Activated B cell treated with CpG ODN at 0.5 μM for 24 hours (primary cell): ENCODE data around the gene UPF2. TPM values are rescaled to one million over a fixed set of nuclear protein-coding genes. Genes with fewer than 3 reads are reported as not detected.
"Not testable (repeated sequence)": the region's sequence is repeated elsewhere in the genome, so short reads cannot be mapped to it uniquely, and the experiment has no call there.

Source experiments
- ATAC-seq: fragments of 200-7000 bp; cut with Tn5 transposase; one replicate; pipeline ENCODE4 v1.10.0; 2021; ENCODE audit warnings: low read depth, mild to moderate bottlenecking, moderate library complexity
- CTCF ChIA-PET: fragments of 350-600 bp; sonication (Branson Sonifier 250); formaldehyde crosslinking; loops from one replicate; lab custom pipeline; 2021; ENCODE audit warnings: antibody characterized with exemption; lab: Charles Lee
- POLR2A ChIA-PET: fragments of 350-600 bp; sonication (Branson Sonifier 250); formaldehyde crosslinking; loops from one replicate; lab custom pipeline; 2021; ENCODE audit warnings: antibody characterized with exemption; lab: Charles Lee
- DNase-seq: peaks from one replicate; pipeline ENCODE4 v3.0.0; 2022
- H3K27ac Mint-ChIP-seq: one replicate; pipeline ENCODE4 v1.8.0; 2020; ENCODE audit warnings: mixed read lengths
- H3K27me3 Mint-ChIP-seq: one replicate; pipeline ENCODE4 v1.8.0; 2021; ENCODE audit warnings: mixed read lengths
- H3K36me3 Mint-ChIP-seq: one replicate; pipeline ENCODE4 v1.8.0; 2021; ENCODE audit warnings: low read depth, mixed read lengths
- H3K4me1 Mint-ChIP-seq: one replicate; pipeline ENCODE4 v1.8.0; 2021; ENCODE audit warnings: mixed read lengths
- H3K4me3 Mint-ChIP-seq: one replicate; pipeline ENCODE4 v1.8.0; 2020; ENCODE audit warnings: mild to moderate bottlenecking, mixed read lengths
- H3K9me3 Mint-ChIP-seq: one replicate; pipeline ENCODE4 v1.8.0; 2020; ENCODE audit warnings: mixed read lengths
- CTCF ChIP-seq: fragments of 200-600 bp; IDR thresholded peaks from one replicate; pipeline ENCODE4 v1.8.0; 2022; ENCODE audit warnings: antibody characterized with exemption, mild to moderate bottlenecking
- intact Hi-C: fragments of 100-400 bp; cut with micrococcal nuclease; formaldehyde crosslinking; loops from one replicate; pipeline ENCODE4 v1.15.1; 2024
- total RNA-seq: library from RNA; stranded (reverse); gene quantifications from 2 replicates; pipeline ENCODE4 v1.2.3, GENCODE V29; 2022

Gene UPF2
- total RNA-seq, 1 donor from 2014 or later: 58.0 TPM

GRCh38 chr10:11893749-11894278, 148.8 kb downstream of the UPF2 start:
- H3K9me3 Mint-ChIP-seq: no peaks in the 10 kb centered on the region
- H3K27ac Mint-ChIP-seq: no peak overlapping the region
- no peak overlapping the region for H3K4me3 Mint-ChIP-seq
- TF ChIP-seq CTCF: no peak
- H3K27me3 Mint-ChIP-seq: no peaks in the 10 kb centered on the region
- H3K36me3 Mint-ChIP-seq: no peaks in the 10 kb centered on the region
- ChIA-PET CTCF (no interaction called here), POLR2A (no interaction called here)
- no peaks in the 10 kb centered on the region for H3K4me1 Mint-ChIP-seq
- intact Hi-C loops: no loop called here
- DNase-seq (no peak), ATAC-seq (no peak)

GRCh38 chr10:11891776-11892486, 150.7 kb downstream of the UPF2 start:
- Mint-ChIP-seq H3K9me3 (no peaks in the 10 kb centered on the region), H3K4me1 (peaks cover 3% of the 10 kb centered on the region), H3K4me3 (no peak overlapping the region), H3K36me3 (no peaks in the 10 kb centered on the region), H3K27me3 (no peaks in the 10 kb centered on the region), H3K27ac (no peak overlapping the region)
- TF ChIP-seq CTCF: no peak
- ATAC-seq (no peak), DNase-seq (no peak)
- CTCF ChIA-PET: no interaction called here
- intact Hi-C loops: no loop called here
- POLR2A ChIA-PET: no interaction called here

- CTCF ChIA-PET, H3K36me3 Mint-ChIP-seq, H3K9me3 Mint-ChIP-seq, POLR2A ChIA-PET, H3K4me3 Mint-ChIP-seq, H3K27me3 Mint-ChIP-seq, intact Hi-C loops, H3K27ac Mint-ChIP-seq, DNase-seq, ATAC-seq: not testable (repeated sequence)
- H3K4me1 Mint-ChIP-seq: peaks cover 12% of the 10 kb centered on the region
Observed at GRCh38 chr10:11889263-11889662, 153.3 kb downstream of the UPF2 start.

- POLR2A ChIA-PET: no interaction called here
- ATAC-seq (no peak), DNase-seq (no peak)
- intact Hi-C loops: no loop called here
- no peaks in the 10 kb centered on the region for H3K36me3 Mint-ChIP-seq
- TF ChIP-seq CTCF: no peak
- H3K27ac Mint-ChIP-seq: no peak overlapping the region
- H3K27me3 Mint-ChIP-seq: no peaks in the 10 kb centered on the region
- H3K4me1 Mint-ChIP-seq: peaks cover 12% of the 10 kb centered on the region
- no peak overlapping the region for H3K4me3 Mint-ChIP-seq
- H3K9me3 Mint-ChIP-seq: no peaks in the 10 kb centered on the region
- CTCF ChIA-PET: no interaction called here
Observed at GRCh38 chr10:11887381-11888227, 155.0 kb downstream of the UPF2 start.

- POLR2A ChIA-PET: no interaction called here
- peak; percentile 78 for ATAC-seq
Observed at GRCh38 chr10:11886851-11887250, 155.8 kb downstream of the UPF2 start.

More at GRCh38 chr10:11886851-11887250, 155.8 kb downstream of the UPF2 start:
- Mint-ChIP-seq H3K27me3 (no peaks in the 10 kb centered on the region), H3K36me3 (no peaks in the 10 kb centered on the region), H3K9me3 (no peaks in the 10 kb centered on the region), H3K4me1 (peaks cover 12% of the 10 kb centered on the region), H3K27ac (no peak overlapping the region), H3K4me3 (no peak overlapping the region)
- peak; percentile 25 for DNase-seq
- intact Hi-C loops: no loop called here
- no peak for TF ChIP-seq CTCF
- CTCF ChIA-PET: no interaction called here
